ENCODE data around the gene RAB2B.

RAB2B gene

GRCh38 chr14:21509432-21510143 is 32.8 kb upstream of the RAB2B start:
- no peaks in the 10 kb centered on the region for H3K9me3 ChIP-seq
- peaks cover 10% of the 10 kb centered on the region for H3K36me3 ChIP-seq
- H3K27me3 ChIP-seq = peaks cover 6% of the 10 kb centered on the region
- H3K4me1 ChIP-seq (ENCODE audit: control insufficient read depth in 1 of 2, insufficient read depth in 1 of 2, low read depth in 1 of 2, low read length in 1 of 2) = peaks cover 17 to 18% of the 10 kb centered on the region in 2 experiments
- H3K4me3 ChIP-seq (ENCODE audit: low read depth in 1 of 2, low read length in 1 of 2) = no peak overlapping the region
- no peak overlapping the region for H3K27ac ChIP-seq
- TF ChIP-seq CTCF (IDR thresholded peaks at IDR 0.05) = no peak

GRCh38 chr14:21506557-21506956 is 29.8 kb upstream of the RAB2B start:
- H3K4me1 ChIP-seq (ENCODE audit: control insufficient read depth in 1 of 2, insufficient read depth in 1 of 2, low read depth in 1 of 2, low read length in 1 of 2) = peaks cover 14 to 17% of the 10 kb centered on the region in 2 experiments
- peaks cover 31% of the 10 kb centered on the region for H3K36me3 ChIP-seq
- no peak for TF ChIP-seq CTCF (IDR thresholded peaks at IDR 0.05)
- no peak overlapping the region for H3K27ac ChIP-seq
- H3K4me3 ChIP-seq (ENCODE audit: low read depth in 1 of 2, low read length in 1 of 2) = no peak overlapping the region
- no peaks in the 10 kb centered on the region for H3K9me3 ChIP-seq
- H3K27me3 ChIP-seq = no peaks in the 10 kb centered on the region

GRCh38 chr14:21505012-21505553 is 28.3 kb upstream of the RAB2B start:
- no peak for TF ChIP-seq CTCF (IDR thresholded peaks at IDR 0.05)
- Histone ChIP-seq H3K36me3 (peaks cover 46% of the 10 kb centered on the region), H3K4me1 (ENCODE audit: control insufficient read depth in 1 of 2, insufficient read depth in 1 of 2, low read depth in 1 of 2, low read length in 1 of 2) (peaks cover 7 to 9% of the 10 kb centered on the region in 2 experiments)

GRCh38 chr14:21503376-21503775 is 26.6 kb upstream of the RAB2B start:
- TF ChIP-seq CTCF (IDR thresholded peaks at IDR 0.05) = no peak
- Histone ChIP-seq H3K27me3 (no peaks in the 10 kb centered on the region), H3K4me1 (ENCODE audit: control insufficient read depth in 1 of 2, insufficient read depth in 1 of 2, low read depth in 1 of 2, low read length in 1 of 2) (no peaks in the 10 kb centered on the region), H3K36me3 (peaks cover 63% of the 10 kb centered on the region), H3K27ac (no peak overlapping the region), H3K4me3 (ENCODE audit: low read depth in 1 of 2, low read length in 1 of 2) (no peak overlapping the region), H3K9me3 (no peaks in the 10 kb centered on the region)

More at GRCh38 chr14:21505012-21505553, 28.3 kb upstream of the RAB2B start:
- Histone ChIP-seq H3K27ac (no peak overlapping the region), H3K9me3 (no peaks in the 10 kb centered on the region), H3K4me3 (ENCODE audit: low read depth in 1 of 2, low read length in 1 of 2) (no peak overlapping the region), H3K27me3 (no peaks in the 10 kb centered on the region)

GRCh38 chr14:21501568-21501967 is 24.8 kb upstream of the RAB2B start:
- Histone ChIP-seq H3K4me3 (ENCODE audit: low read depth in 1 of 2, low read length in 1 of 2) (no peak overlapping the region), H3K9me3 (no peaks in the 10 kb centered on the region), H3K4me1 (ENCODE audit: control insufficient read depth in 1 of 2, insufficient read depth in 1 of 2, low read depth in 1 of 2, low read length in 1 of 2) (no peaks in the 10 kb centered on the region), H3K36me3 (peaks cover 71% of the 10 kb centered on the region), H3K27me3 (no peaks in the 10 kb centered on the region), H3K27ac (no peak overlapping the region)
- no peak for TF ChIP-seq CTCF (IDR thresholded peaks at IDR 0.05)
